Fibroblast of skin of back (primary cell): ENCODE data around the gene OMP.

Experiments used
- DNase-seq: peaks from one replicate; pipeline ENCODE4 v3.0.0-alpha.2; 2013

The OMP gene

DNA sequence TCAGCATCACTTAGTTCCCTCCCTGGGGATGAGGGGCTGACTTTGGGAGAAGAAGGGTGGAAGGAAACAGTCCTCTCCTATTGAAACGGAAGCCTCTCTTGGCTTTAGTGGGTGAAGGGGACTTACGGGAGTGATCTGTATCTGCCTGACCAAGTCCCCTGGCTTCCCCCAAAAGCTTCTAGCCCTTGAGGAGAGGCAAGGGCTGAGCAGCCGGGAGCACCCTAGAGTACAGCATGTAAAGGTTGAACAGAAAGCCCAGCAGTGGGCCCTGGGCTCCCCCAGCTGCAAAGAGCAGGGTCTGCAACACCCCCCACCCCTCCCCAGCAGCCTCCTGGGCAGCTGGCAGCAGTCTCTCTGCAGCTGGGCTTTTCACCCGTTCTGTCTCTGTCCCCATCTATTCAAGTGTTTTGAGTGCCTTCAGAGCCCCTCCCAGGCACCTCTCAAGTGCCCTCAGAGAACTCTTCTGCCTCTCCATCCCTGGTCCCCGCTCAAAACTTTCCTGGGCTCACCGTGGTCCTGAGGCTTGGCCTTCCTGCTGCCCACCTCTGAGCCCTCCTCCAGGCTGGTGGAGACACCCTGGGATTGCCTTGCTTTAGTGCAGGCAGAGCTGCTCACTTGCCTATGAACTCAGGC, 33.2 kb upstream of the OMP start:
- no peak for DNase-seq

DNA sequence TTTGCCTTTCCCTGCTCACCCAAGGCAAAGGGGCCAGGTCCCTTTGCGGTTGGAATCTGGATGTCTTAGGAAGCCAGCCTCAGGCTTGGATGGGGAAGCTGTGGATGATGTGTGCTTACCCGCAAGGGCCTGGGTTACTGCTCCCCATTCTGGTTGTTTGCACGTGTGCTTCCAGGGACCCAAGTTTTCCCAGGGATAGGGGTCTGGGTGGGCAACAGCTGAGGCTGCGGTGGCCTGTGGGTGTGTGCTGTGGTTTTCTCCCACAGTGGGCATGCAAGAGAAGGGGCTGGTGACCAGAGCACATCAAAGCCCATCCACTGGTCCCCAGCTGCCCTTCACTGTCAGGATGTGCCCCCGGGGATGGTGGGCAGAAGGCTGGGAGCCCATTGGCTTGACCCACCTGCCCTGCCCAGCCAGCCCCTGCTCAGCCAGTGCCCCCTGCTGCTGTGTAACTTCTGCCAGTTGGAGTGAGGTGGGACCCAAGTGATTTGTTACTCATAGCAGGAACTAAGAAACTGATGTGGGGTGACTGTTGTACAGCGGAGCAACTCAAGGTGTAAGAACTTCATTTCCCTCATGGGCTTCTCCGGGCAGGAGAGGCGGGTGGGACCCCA, 32.6 kb upstream of the OMP start:
- DNase-seq = no peak

DNA sequence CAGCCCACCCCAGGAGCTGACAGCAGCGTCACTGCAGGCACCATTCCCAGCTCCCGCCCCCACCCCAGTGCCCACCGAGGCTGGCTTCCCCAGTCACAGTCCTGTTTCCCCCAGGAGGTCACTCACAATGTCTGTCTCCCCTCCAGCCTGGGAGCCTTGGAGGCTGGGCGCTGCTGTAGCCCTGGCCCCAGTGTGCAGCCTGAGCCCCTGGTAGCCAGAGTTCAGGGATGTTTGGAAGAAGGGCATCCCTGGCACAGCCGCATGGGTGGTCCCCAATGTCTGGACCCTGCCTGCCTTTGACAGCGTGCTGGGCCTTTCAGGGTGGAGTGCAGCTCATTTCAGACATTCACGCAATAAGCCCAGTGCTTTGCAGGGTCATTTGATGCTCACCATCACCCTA, 31.6 kb upstream of the OMP start:
- DNase-seq = no peak

DNA sequence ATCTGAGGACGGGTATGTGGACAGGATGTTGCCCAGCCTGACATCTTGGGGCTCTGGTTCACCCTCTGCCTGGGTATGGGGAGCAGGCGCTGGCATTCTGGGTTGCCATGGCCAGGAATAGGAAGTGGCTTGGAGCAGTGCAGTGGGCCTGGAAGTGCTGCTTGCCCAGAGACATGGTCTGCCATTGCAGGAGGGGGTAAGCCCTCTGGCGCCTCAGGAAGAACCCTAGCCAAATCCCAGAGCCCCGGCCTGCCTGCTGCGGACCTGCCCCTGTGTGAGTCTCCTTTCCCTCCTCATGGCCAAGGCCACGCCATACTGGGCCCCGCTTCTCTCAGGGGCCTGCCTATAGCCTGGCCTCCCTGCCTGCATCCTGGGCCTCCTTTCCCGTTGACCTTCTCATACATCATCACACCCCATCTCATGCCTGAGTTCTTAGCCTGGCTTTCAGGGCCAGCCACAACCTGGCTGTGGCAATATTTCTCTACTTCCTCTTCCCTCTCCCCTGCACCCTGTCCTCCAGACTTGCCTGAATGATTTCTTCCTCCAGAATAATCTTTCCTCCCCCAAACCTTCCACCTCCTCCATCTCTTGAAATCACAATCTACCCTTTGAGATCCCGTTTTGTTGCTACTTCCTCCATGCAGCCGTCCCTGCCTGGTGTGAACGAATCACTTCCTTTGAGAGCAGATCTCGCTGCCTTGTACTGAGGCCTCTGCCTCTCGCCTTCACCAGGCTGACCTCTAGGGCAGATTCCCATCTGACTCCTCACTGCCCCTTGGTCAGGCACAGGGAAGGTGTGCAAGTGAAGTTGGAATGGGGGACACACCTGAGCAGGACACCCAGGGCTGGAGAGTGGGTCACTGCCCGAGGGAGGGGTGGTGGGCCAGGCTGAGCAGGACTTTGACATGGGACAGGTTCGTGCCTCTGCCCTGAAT, 30.7 kb upstream of the OMP start:
- DNase-seq = peak; percentile 35

DNA sequence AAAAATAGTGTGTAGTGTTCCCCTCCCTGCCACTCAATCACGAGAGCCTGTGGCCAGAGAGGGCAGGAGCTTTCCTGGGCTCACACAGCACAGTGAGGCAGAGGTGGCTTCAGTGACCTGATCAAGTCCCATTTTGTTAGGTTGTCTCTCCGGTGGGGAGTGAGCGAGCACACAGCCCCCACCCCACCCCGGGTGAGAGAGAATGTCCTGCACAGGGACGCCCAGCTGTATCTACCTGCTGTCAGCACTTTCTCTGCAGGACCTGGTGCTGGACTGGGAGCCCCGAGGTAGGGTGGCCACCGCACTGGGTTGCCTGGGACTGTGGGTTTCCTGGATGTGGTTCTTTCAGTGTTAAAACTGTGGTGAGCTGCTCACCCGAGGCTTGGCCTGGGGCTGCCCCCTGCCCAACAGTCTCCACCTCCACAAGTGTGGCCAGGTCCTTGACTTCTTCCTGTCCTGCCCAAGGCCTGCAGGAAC, 29.8 kb upstream of the OMP start:
- no peak for DNase-seq

DNA sequence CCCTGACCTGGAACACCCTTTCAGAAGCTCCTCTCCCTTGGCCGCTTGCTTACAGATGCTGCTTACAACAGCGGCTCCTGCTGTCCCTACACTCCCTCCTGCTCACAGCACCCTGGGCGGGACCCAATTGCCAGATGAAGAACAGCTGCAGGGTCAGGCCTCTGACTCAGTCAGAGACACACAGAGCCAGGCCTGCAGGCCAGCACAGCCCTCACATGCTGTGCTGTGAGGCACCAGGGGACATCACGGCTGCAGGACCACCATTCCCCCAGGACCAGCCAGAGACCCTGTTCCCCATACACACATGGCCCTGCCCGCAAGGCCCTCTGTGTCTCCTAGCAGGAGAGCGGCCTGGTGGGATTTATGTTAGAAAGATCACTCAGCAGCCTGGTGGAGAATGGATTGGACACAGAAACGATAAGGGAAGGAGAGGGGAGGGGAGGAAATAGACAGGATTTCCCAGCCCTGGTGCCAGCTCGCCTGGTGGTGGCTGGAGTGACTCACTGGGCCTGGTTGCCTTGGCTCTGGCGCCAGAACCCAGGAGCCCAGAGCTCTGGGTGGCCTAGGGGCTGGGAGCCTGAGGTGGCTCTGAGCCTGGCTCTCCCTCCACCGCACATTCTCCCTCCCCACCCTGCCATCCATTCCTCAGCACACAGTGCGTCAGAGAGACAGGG, 29.2 kb upstream of the OMP start:
- DNase-seq = peak; percentile 93

DNA sequence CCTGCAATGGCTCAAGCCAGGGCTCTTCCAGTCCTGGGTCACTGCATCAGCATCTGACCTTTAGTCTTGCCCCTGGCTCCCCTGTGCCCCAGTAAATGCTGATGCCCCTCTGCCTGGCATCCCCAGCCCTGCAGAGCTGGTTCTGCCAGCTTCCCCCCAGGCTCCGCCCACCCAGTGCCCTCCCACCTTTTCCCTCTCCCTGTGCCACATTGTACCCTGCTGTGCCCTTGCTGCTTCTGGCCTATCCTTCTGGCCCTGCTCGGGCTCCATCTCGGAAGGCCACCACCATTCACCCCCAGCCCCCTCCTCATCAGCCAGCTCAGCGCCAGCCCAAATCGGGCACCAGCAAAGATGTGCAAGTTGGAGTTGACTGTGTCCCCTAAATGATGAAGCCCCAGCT, 28.4 kb upstream of the OMP start:
- DNase-seq = no peak

DNA sequence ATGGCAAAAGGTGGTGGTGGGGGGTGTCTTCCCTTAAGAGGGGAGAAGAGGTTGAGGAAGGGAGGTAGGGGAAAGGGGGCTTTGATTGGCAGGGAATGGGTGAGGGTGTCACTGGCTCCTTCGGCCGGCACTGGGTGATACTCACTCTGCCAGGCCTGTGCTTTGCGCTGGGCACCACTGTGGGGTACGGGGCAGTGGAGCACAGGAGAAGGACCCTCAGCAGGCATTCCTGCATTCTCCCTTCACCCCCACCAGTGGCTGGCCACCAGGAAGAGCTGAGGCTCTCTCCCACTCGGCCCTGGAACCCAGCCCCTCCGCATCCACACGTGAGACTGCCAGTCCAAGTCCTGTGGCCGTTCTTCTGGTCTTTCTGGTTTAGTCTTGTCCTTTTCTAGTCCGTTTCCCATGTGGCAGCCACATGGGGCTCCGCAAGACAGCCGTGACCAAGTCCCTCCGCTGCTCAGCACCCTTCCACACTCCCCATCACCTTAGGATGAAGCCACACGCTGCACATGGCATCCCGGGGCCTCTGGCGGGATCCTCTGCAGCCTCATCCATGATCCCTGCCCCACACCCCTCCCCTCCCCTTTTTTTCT, 27.9 kb upstream of the OMP start:
- DNase-seq = no peak

DNA sequence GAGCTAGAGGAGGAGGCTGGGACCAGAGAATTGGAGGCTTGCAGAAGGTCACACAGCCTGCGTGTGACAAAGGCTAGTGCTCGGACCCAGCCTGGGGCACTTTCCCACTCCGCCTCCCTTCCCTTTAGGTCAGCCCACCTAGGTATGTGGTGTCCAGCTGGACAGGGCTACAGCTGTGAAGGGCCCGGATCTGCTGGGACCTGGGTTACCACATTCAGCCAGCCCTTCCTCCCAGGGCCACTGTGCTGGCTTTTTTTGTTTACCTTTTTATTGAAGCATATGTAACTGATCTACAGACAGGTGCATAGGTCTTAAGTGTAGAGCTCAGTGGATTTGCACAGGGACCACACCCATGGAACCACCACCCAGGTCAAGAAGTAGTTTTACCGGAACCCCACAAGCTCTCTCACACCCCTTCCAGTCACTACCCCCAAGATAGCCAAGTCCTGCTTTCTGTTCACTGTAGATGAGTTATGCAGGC, 27.2 kb upstream of the OMP start:
- no peak for DNase-seq

DNA sequence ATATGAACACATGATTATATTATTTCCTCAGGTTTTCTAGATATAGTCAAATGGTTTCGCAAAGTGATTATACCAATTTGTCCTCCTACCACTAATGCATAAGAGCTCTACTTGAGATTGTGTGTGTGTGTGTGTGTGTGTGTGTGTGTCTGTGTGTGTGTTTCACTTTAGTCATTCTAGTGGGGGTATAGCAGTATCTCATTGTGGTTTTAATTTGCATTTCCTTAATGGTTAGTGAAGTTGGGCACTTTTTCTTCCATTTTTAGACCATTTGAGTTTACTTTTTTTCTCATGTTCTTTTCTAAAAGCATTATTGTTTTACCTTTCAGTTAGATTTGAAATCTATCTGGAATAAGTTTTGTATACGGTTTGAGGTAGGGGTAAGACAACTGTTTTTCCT, 23.0 kb upstream of the OMP start:
- no peak for DNase-seq

DNA sequence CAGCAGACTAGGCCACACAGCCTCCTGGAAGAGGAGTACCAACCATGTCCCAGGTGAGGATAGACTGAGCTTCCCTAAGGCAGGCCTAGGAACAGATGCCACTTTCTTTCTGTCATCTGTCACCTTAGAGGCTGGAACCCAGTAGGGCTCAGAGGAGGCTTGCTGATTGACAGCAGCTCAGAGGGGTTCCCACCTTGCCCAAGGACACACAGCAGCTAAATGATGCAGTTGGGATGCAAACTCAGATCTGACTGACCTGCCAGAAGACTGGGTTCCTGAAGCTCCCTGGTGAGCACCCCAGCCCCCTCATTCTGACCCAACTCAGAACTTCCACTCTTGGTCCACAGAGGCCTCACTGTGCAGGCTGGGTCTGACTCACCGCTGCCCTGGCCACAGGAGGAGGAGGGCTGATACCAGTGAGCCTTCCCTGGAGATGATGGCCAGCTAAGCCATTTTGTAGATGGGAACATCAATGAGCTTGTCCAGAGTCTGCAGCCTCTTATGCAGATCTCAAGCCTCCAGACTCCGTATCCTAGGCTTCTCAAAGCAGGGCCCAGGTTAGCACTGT, 21.9 kb upstream of the OMP start:
- DNase-seq = no peak

DNA sequence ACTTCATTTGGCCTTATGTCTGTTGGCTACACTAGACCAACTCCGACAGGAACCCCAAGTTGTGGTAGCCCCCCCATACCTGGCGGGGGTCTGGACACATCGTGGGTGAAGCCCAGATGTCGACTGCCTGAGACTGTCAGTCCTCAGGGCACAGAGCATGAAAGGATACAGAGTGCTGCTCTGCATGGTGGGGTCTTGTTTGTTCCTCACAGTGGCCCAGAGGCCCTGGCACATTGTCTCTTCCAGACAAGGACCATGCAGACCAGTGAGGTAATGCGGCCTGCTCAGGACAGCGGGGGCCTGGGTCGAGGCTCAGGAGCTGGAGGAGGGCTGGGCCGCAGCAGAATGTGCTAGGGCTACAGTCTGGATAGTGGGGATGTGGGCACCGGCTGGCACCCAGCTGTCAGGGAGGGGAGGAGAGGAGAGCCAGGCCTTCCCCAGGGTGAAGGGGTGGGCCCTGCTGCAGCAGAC, 21.2 kb upstream of the OMP start:
- no peak for DNase-seq

DNA sequence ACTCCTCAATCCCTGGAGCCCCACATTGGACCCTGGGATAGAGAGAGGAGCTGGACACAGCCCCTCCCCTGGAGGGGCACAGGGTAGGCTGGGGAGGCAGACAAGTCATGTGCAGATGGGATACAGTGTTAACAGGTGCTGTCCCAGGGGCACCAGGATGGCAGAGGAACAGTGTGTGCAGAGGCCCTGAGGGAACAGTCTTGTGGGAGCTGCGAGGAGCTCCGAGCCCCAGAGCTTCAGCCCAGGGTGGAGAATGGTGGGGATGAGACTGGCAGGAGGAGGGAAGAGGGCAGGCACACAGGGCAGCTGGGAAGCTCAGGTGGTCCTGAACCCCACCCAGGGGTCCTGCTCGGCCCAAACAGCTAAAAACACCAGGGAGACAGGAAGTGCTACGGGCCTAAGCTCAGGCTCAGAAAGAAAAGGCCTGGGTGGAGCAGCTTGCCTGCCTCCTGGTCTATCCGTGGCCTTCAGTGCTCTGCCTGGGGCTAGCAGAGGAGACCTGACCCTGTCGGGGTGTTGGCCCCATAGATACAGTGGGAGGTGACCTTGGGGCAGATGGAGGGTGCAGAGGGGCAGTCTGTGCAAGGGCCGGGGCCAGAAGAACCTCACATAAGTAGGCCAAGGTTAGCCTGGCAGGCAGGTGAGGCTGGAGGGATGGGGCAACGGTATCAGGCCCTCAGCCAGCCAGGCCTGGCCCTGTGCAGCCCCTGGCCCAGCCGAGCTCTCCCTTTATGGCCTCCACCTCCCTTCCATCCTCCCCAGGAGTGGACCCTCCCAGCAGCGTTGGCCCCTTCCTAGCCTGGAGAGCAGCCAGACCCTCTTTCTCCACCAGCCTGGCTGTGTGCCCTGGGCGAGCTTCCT, 20.4 kb upstream of the OMP start:
- no peak for DNase-seq

DNA sequence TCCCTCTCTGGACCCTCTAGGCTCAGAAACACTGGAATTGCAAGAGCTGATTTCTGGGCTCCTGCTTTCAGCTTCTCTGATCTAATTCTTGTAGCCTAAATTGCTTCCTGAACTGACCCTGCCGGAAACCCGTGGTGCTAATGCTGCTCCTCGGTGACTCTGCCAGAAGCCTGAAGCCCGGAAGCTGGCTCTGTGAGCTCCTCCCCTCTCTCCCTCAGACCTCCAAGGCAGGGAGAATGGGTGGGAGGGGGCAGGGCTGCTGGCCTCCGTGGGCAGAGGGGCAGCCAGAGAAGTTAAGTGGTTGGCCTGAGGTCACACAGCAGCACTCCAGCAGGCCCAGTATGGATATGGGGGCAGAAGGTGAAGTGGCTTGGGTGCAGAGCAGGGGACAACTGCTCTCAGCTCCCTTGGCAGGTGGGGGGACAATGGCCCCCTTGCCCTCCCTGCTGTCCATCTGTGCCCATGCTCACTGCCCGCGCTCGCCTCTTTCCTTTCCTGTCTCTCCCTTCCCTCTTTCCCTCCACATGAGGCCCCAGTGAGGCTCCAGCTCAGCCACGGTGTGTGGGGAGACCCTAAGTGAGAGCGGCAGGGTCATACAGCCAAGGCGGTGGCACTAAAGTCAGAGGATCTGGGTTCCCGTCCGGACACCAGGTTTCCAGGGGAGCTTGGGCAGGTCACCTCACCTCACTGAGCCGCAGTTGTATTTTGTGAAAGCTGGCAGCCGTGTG, 19.6 kb upstream of the OMP start:
- peak; percentile 55 for DNase-seq

DNA sequence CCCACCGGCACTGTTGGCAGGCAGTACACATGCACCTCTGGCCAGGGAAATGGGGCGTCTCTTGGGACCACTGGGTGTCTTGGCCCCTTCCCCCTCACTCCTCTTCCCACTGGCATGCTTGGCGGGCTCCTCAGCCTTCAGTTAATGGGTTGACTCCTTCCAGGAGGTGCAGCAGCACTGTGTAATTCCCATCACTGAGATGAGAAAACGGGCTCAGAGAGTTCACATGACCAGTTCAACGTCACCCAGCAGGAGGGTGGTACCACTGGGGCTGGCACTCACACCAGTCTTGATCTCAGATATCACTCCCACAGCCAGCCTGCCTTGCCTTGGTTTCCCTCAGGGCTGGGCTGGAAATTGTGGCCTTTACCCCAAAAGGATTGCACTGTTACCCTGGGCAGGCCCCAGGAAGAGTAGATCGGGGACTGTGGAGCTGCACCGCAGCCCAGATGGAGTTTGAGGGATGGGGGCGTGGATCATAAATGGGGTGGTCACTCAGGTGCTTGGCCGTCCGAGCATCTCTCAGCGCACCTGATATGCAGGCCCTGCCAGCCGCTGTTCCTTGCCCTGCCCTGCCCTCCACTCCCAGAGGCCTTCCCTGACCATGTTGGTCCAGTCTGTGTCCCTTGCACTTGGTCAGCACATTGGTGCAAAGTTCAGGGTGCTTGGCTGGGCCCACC, 18.9 kb upstream of the OMP start:
- no peak for DNase-seq

DNA sequence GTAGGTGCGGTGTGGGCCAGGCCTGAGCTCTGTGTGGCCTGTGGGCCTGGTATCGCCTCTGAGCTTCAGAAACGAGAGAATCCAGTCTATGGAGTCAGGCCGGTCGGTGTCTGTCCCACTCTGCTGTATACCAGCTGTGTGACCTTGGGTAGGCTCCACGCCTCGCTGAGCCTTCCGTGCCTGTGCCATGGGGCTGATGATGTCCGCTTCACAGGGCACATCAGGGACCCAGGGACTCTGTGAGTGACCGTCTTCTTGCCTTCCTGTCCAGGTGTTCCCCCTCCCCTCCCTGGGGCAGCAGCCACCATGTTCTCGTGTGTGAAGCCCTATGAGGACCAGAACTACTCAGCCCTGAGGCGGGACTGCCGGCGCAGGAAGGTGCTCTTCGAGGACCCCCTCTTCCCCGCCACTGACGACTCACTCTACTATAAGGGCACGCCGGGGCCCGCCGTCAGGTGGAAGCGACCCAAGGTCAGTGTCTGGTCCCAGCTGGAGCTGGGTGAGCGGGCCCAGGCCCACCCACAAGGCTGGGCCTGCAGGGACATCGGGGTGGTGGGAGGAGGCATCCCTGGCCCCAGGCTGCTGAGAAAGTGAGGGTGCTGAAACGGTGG, 18.0 kb upstream of the OMP start:
- DNase-seq = no peak

DNA sequence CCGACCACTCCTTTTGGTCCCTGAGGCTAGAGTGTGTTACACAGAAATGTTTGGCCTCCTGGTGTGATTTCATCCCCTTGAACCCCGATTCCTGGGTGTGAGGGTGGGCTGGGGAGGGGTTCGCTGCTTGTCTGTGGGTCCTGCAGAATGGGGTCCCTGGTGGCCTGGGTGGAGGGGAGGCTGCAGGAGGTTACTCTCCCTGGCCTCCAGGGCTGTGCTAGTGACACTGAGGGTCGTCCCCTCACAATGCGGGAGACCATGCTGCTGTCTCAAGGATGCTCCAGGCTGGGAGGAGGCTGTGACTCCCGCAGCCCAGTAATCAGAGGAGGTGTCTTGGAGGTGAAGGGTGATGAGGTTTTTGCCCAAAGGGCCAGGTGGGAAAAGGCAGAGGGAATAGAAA, 17.0 kb upstream of the OMP start:
- DNase-seq = no peak

DNA sequence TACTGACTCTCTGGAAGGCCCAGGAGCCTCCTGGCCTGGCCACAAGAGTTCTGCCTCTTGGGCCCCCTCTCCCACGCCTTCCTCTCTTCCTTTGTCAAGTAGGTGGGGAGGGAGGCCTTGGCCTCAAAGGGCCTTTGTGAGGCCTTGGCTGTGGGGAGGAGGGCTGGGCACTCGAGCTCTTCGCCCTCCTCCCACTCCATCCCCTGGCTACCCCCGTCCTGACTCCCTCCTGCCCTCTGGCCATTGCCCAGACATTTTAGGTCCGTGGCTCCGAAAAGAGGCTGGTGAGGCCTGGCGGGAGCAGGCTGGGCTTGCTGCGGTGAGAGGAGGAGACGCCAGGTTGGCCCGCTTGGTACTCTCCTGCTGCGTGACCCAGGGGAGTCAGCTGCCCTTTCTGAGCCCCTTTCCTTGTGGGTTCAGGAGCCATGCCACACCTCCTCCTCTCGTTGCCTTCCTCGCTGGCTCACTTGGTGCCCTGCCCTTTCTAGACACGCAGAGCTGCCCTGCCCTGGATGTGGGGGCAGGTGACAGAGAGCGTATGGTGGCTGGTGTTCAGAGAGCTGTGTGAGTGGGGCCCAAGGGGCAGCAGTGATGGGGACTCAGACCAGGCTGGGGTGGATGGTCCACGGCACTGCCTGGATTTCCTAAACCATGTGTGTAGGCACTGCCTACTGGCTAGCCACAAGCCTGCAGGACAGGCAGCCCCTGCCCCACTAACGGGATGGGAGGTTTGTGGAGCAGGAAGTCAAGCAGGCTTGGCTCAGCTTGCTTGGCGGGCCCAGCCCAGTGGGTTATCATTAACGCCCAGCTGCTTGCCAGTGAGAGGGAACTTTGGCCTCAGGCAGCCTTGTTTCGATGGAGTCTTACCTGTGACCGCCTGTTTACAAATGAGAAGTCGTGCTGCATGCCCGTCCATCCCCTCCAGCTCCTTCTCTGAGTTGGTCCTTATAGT, 15.8 kb upstream of the OMP start:
- no peak for DNase-seq
